ENCODE data around the gene EPS8L1. TPM values are rescaled to one million over a fixed set of nuclear protein-coding genes. Genes with fewer than 3 reads are reported as not detected.

Gene EPS8L1
- total RNA-seq, 1 experiment from 2014 or later, result 10.2 TPM

DNA sequence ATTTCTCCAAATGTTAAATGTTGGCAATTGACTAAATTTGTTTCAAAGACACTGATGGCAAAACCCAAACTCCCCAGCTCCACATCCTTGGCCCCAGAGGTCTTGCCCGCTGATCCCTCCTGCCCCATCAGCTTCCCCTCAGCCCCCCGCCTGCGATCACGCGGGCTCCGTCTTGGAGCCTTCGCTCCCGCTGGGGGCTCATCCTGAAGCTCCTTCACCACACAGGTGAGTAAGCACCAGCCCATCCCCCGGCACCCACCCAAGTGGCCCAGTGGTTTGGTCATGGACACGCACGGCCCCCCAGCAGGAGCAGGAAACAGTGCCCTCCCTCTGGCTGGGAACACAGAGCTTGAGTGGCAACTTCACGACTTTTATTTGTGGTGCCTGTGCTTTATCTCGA is 14.9 kb downstream of the EPS8L1 start:
- Histone ChIP-seq H3K4me1 (ENCODE audit: insufficient read depth, low read length, poor library complexity, severe bottlenecking) (peaks cover 16% of the 10 kb centered on the region), H3K9me3 (ENCODE audit: low read depth, low read length, poor library complexity, severe bottlenecking) (no peaks in the 10 kb centered on the region), H3K27ac (ENCODE audit: low read depth, low read length, poor library complexity, severe bottlenecking) (no peak overlapping the region), H3K27me3 (replicated peaks; ENCODE audit: insufficient read depth, low read depth, low read length, poor library complexity) (no peaks in the 10 kb centered on the region), H3K4me3 (ENCODE audit: low read depth, low read length, poor library complexity, severe bottlenecking) (no peak overlapping the region), H3K36me3 (ENCODE audit: insufficient read depth, low read length, poor library complexity, severe bottlenecking) (peaks cover 2% of the 10 kb centered on the region)
- intact Hi-C loops (cut with micrococcal nuclease; ENCODE audit: unreplicated experiment), result no loop called here
- ChIA-PET CTCF (no interaction called here), POLR2A (ENCODE audit: low non-redundant PET) (no interaction called here)
- BruUV-seq (replicated peaks), result no TSS peak
- no peak for DNase-seq (ENCODE audit: low spot score)
- TF ChIP-seq, protein P1, sequence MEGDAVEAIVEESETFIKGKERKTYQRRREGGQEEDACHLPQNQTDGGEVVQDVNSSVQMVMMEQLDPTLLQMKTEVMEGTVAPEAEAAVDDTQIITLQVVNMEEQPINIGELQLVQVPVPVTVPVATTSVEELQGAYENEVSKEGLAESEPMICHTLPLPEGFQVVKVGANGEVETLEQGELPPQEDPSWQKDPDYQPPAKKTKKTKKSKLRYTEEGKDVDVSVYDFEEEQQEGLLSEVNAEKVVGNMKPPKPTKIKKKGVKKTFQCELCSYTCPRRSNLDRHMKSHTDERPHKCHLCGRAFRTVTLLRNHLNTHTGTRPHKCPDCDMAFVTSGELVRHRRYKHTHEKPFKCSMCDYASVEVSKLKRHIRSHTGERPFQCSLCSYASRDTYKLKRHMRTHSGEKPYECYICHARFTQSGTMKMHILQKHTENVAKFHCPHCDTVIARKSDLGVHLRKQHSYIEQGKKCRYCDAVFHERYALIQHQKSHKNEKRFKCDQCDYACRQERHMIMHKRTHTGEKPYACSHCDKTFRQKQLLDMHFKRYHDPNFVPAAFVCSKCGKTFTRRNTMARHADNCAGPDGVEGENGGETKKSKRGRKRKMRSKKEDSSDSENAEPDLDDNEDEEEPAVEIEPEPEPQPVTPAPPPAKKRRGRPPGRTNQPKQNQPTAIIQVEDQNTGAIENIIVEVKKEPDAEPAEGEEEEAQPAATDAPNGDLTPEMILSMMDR (conservative IDR thresholded peaks at IDR 0.05; ENCODE audit: low read depth, low read length), result no peak
- no peak for TF ChIP-seq EZH2 (IDR thresholded peaks at IDR 0.05; ENCODE audit: borderline replicate concordance, low read depth, low read length, poor library complexity, severe bottlenecking)

DNA sequence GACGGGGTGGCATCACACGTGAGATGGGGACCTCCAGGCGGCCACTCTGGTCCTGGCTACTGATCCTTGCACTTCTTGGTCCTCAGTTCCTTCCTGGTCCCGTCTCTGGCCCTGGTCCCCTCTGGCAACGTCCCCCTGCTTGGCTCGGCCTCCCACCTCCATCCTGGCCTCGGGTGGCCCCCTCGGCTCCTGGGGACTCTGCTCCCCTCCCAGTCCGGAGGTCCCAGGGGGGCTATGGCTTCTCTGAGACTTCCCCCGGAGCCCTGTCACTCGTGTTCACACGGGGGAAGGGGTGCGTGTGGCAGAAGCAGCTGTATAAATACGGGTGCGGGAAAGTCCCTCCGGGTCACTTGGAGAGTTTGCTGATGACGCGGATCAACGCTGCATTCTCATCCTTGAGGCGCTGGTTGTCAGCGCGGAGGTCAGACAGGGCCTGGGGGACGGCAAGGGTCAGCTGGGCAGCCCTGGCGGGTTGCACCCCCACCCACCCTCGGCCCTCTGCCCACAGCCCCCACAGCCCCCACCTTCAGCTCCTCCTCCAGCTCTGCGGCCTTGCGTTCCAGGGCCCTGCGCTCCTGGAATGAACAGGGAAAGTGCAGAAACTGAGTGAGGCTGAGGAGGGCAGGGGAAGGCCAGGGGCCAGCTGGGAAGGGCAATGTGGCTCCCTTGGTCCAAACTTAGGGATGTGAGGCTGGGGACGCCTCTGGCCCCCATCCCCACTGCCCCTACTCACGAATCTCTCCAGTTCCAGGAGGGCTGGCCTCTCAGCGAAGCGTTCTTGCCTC is 15.6 kb downstream of the EPS8L1 start:
- BruUV-seq (replicated peaks), result TSS peak; percentile 88
- ChIA-PET CTCF (no interaction called here), POLR2A (ENCODE audit: low non-redundant PET) (no interaction called here)
- no peaks in the 10 kb centered on the region for H3K9me3 ChIP-seq (ENCODE audit: low read depth, low read length, poor library complexity, severe bottlenecking)
- H3K4me1 ChIP-seq (ENCODE audit: insufficient read depth, low read length, poor library complexity, severe bottlenecking), result peaks cover 11% of the 10 kb centered on the region
- no peak overlapping the region for H3K27ac ChIP-seq (ENCODE audit: low read depth, low read length, poor library complexity, severe bottlenecking)
- intact Hi-C loops (cut with micrococcal nuclease; ENCODE audit: unreplicated experiment), result no loop called here
- TF ChIP-seq, protein P1 (conservative IDR thresholded peaks at IDR 0.05; ENCODE audit: low read depth, low read length), result no peak
- no peak for TF ChIP-seq EZH2 (IDR thresholded peaks at IDR 0.05; ENCODE audit: borderline replicate concordance, low read depth, low read length, poor library complexity, severe bottlenecking)
- H3K36me3 ChIP-seq (ENCODE audit: insufficient read depth, low read length, poor library complexity, severe bottlenecking), result peaks cover 2% of the 10 kb centered on the region
- no peak for DNase-seq (ENCODE audit: low spot score)
- no peak overlapping the region for H3K4me3 ChIP-seq (ENCODE audit: low read depth, low read length, poor library complexity, severe bottlenecking)
- no peaks in the 10 kb centered on the region for H3K27me3 ChIP-seq (replicated peaks; ENCODE audit: insufficient read depth, low read depth, low read length, poor library complexity)

DNA sequence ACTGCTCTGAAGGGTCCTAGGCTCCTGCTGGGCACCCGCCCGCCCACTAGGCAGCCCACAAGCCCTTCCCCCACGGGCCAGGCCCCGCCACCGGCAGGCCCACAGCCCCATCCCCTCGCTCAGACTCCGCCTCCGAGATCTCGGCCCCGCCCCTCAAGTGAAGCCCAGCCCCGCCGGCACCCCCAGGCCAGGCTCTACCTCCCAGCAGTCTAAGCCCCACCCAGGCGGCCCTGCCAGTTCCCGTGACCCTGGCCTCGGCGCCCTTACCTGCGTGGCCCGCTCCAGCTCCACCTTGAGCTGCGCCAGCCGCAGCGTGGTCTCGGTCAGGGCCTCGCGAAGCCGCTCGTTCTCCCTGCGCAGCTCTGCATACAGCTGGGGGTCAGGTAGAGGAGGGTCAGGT is 16.3 kb downstream of the EPS8L1 start:
- no TSS peak for BruUV-seq (replicated peaks)
- peaks cover 11% of the 10 kb centered on the region for H3K4me1 ChIP-seq (ENCODE audit: insufficient read depth, low read length, poor library complexity, severe bottlenecking)
- H3K27me3 ChIP-seq (replicated peaks; ENCODE audit: insufficient read depth, low read depth, low read length, poor library complexity), result no peaks in the 10 kb centered on the region
- H3K36me3 ChIP-seq (ENCODE audit: insufficient read depth, low read length, poor library complexity, severe bottlenecking), result peaks cover 2% of the 10 kb centered on the region
- H3K27ac ChIP-seq (ENCODE audit: low read depth, low read length, poor library complexity, severe bottlenecking), result no peak overlapping the region
- ChIA-PET POLR2A (ENCODE audit: low non-redundant PET) (no interaction called here), CTCF (no interaction called here)
- no peaks in the 10 kb centered on the region for H3K9me3 ChIP-seq (ENCODE audit: low read depth, low read length, poor library complexity, severe bottlenecking)
- intact Hi-C loops (cut with micrococcal nuclease; ENCODE audit: unreplicated experiment), result no loop called here
- TF ChIP-seq, protein P1 (conservative IDR thresholded peaks at IDR 0.05; ENCODE audit: low read depth, low read length), result no peak
- no peak for DNase-seq (ENCODE audit: low spot score)
- no peak overlapping the region for H3K4me3 ChIP-seq (ENCODE audit: low read depth, low read length, poor library complexity, severe bottlenecking)
